NB4 (cell line): ENCODE measurements around the gene NLRP8.

ENCODE experiments used
- MYC ChIP-seq: IDR thresholded peaks from 2 replicates; pipeline ENCODE4 v1.6.1; 2011; ENCODE audit warnings: low read depth, low read length
- POLR2A ChIP-seq: IDR thresholded peaks from 2 replicates; pipeline ENCODE4 v1.6.1; 2011; ENCODE audit warnings: mild to moderate bottlenecking; ENCODE audit not compliant: insufficient read length; ENCODE audit errors: extremely low read depth
- TF ChIP-seq, protein P1 (sequence below): IDR thresholded peaks from one replicate; pipeline ENCODE4 v1.5.1; 2012; ENCODE audit warnings: low read depth, low read length

DNA sequence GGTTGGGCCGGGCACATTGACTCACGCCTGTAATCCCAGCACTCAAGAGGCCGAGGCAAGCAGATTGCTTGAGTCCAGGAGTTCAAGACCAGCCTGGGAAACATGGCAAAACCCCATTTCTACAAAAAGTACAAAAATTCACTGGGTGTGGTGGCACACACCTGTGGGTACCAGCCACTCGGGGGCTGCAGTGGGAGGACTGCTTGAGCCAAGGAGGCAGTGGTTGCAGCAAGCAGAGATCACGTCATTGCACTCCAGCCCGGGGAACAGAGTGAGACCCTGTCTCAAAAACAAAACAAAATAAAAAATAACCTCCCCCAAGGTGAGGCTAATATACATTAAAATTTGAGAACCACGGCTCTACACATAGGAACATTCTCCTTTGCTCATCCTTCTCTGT is 40.3 kb upstream of the NLRP8 start:
- TF ChIP-seq, protein P1, sequence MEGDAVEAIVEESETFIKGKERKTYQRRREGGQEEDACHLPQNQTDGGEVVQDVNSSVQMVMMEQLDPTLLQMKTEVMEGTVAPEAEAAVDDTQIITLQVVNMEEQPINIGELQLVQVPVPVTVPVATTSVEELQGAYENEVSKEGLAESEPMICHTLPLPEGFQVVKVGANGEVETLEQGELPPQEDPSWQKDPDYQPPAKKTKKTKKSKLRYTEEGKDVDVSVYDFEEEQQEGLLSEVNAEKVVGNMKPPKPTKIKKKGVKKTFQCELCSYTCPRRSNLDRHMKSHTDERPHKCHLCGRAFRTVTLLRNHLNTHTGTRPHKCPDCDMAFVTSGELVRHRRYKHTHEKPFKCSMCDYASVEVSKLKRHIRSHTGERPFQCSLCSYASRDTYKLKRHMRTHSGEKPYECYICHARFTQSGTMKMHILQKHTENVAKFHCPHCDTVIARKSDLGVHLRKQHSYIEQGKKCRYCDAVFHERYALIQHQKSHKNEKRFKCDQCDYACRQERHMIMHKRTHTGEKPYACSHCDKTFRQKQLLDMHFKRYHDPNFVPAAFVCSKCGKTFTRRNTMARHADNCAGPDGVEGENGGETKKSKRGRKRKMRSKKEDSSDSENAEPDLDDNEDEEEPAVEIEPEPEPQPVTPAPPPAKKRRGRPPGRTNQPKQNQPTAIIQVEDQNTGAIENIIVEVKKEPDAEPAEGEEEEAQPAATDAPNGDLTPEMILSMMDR = no peak
- TF ChIP-seq MYC = no peak
- no peak for TF ChIP-seq POLR2A
